ENCODE measurements around the gene SOAT1. TPM values are rescaled to one million over a fixed set of nuclear protein-coding genes. Genes with fewer than 3 reads are reported as not detected.

Gene SOAT1
- total and polyA plus RNA-seq, 10 of the 15 experiments (the other 5 are each of a cell fraction or from before 2014, with no cell fraction given), result 8.6 to 68.5 (median 22.3) TPM

DNA sequence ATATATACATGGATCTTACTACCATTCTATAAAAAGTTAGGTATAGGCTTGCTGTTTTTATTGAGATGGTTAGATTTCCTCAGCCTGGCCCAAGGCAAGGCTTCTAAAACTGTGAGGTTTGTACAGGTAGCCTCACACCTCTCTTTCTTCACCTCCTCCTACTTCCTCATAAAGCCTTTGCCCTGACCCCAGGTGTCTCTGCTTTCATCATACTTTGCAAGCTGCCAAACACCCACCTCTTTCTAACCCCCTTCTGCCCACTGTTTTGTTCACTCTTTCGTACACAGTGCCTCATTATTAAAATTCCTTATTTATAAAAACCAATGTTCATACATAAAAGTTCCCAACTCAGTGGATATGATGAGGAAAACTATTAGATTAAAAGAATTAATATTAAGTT is 31.4 kb upstream of the SOAT1 start:
- H3K79me2 ChIP-seq (ENCODE audit: control insufficient read depth, insufficient read depth, low read length), result no peaks in the 10 kb centered on the region
- SMC1A ChIA-PET (ENCODE audit: uncharacterized antibody, unreplicated experiment), result interaction anchor here (1.6 to 1.9 kb wide), 3 partner anchors 10 to 21 kb away, joined by 3 read pairs; no protein-coding TSS in a partner anchor
- no peak overlapping the region for H3K27ac ChIP-seq (ENCODE audit: control insufficient read depth, insufficient read depth)
- FAIRE-seq (no peak), ATAC-seq (no peak), DNase-seq (ENCODE audit: low read depth, low spot score) (no peak)
- CTCF ChIA-PET, result interaction anchor here (1.1 to 2.0 kb wide), 3 partner anchors 10 to 142 kb away, joined by 3 to 6 read pairs (median 3); no protein-coding TSS in a partner anchor
- POLR2A ChIA-PET, result interaction anchor here (1.4 kb wide), 1 partner anchor 15 kb away, joined by 4 read pairs; no protein-coding TSS in a partner anchor
- H2AFZ ChIP-seq (ENCODE audit: control insufficient read depth, low read depth, low read length), result no peak overlapping the region
- no peaks in the 10 kb centered on the region for H3K4me1 ChIP-seq (ENCODE audit: control insufficient read depth, insufficient read depth, low read length)
- intact Hi-C loops (cut with micrococcal nuclease; ENCODE audit: unreplicated experiment), result no loop called here
- no peaks in the 10 kb centered on the region for H3K9me3 ChIP-seq (replicated peaks; ENCODE audit: control insufficient read depth, insufficient read depth, low read length)
- no peaks in the 10 kb centered on the region for H4K20me1 ChIP-seq (ENCODE audit: control insufficient read depth, insufficient read depth)
- in situ Hi-C loops (cut with MboI), result no loop called here
- no peak overlapping the region for H3K4me2 ChIP-seq (ENCODE audit: control insufficient read depth, insufficient read depth)
- RAD21 ChIA-PET (ENCODE audit: unreplicated experiment), result no interaction called here
- WGBS (ENCODE audit: insufficient coverage, insufficient replicate concordance, low lambda C conversion rate, missing lambda C conversion rate), result 82% methylated on average over 1 of the region's 1 CpG
- no peak overlapping the region for H3K4me3 ChIP-seq
- no peaks in the 10 kb centered on the region for H3K36me3 ChIP-seq (ENCODE audit: control insufficient read depth in 2 of 2, insufficient read depth in 2 of 2, low read length in 1 of 2)
- no TSS peak for BruUV-seq (replicated peaks)
- no peaks in the 10 kb centered on the region for H3K27me3 ChIP-seq (replicated peaks in 1 of 2; ENCODE audit: control insufficient read depth in 2 of 2, insufficient read depth in 2 of 2, low read length in 1 of 2)
- no peak overlapping the region for H3K9ac ChIP-seq (ENCODE audit: control insufficient read depth, insufficient read depth, low read length)
- TF ChIP-seq TAF1 (IDR thresholded peaks at IDR 0.05; ENCODE audit: borderline replicate concordance, low read depth, low read length) (no peak), IRF3 (IDR thresholded peaks at IDR 0.05) (no peak), CHD2 (IDR thresholded peaks at IDR 0.05; ENCODE audit: borderline replicate concordance, low read depth, low read length) (no peak), PKNOX1 (IDR thresholded peaks at IDR 0.05) (no peak), RELA (IDR thresholded peaks at IDR 0.05; ENCODE audit: borderline replicate concordance, partially characterized antibody) (no peak), CBX3 (IDR thresholded peaks at IDR 0.05; ENCODE audit: borderline replicate concordance, low read depth) (no peak), YBX1 (IDR thresholded peaks at IDR 0.05) (no peak), SMAD1 (IDR thresholded peaks at IDR 0.05; ENCODE audit: low read depth, partially characterized antibody) (no peak), EZH2 (IDR thresholded peaks at IDR 0.05; ENCODE audit: borderline replicate concordance, control insufficient read depth, low read depth, low read length) (no peak), NKRF (conservative IDR thresholded peaks at IDR 0.05) (no peak), IKZF2 (IDR thresholded peaks at IDR 0.05) (no peak), NR2C1 (IDR thresholded peaks at IDR 0.05) (no peak), GATAD2B (conservative IDR thresholded peaks at IDR 0.05; ENCODE audit: low read depth) (no peak), PAX8 (IDR thresholded peaks at IDR 0.05) (no peak), RELB (IDR thresholded peaks at IDR 0.05; ENCODE audit: low read depth) (no peak), IRF4 (IDR thresholded peaks at IDR 0.05; ENCODE audit: low read depth, low read length) (no peak), MEF2B (IDR thresholded peaks at IDR 0.05; ENCODE audit: partially characterized antibody, poor library complexity, severe bottlenecking) (no peak)
